ENCODE measurements around the gene CHST9. TPM values are rescaled to one million over a fixed set of nuclear protein-coding genes. Genes with fewer than 3 reads are reported as not detected.

The CHST9 gene
- total and polyA plus RNA-seq, 2 donors (not counting 3 experiments of a cell fraction or from before 2014, with no cell fraction given) = not detected

- ChIA-PET CTCF (no interaction called here), POLR2A (no interaction called here)
- Histone ChIP-seq H3K4me1 (ENCODE audit: control insufficient read depth, extremely low read depth, insufficient read depth, low read length) (no peaks in the 10 kb centered on the region), H3K9me3 (replicated peaks; ENCODE audit: control insufficient read depth, insufficient read depth, low read length) (no peaks in the 10 kb centered on the region), H3K4me3 (replicated peaks in 1 of 3; ENCODE audit: insufficient read depth in 1 of 3, low read depth in 1 of 3, low read length in 3 of 3) (no peak overlapping the region), H3K4me2 (ENCODE audit: insufficient read depth, low read length) (no peak overlapping the region), H3K27ac (ENCODE audit: insufficient read depth, low read depth, low read length) (no peak overlapping the region), H3K36me3 (ENCODE audit: control insufficient read depth in 2 of 2, extremely low read depth in 1 of 2, insufficient read depth in 2 of 2, low read length in 2 of 2) (no peaks in the 10 kb centered on the region), H3K79me2 (ENCODE audit: control insufficient read depth, insufficient read depth, low read length) (no peaks in the 10 kb centered on the region), H4K20me1 (replicated peaks; ENCODE audit: control insufficient read depth, extremely low read depth, insufficient read depth, low read length) (no peaks in the 10 kb centered on the region), H3K9ac (replicated peaks; ENCODE audit: extremely low read depth, insufficient read depth, low read length) (no peak overlapping the region), H3K9me1 (replicated peaks; ENCODE audit: control insufficient read depth, extremely low read depth, insufficient read depth, low read length) (no peaks in the 10 kb centered on the region), H3K27me3 (ENCODE audit: control insufficient read depth in 2 of 2, insufficient read depth in 2 of 2, low read length in 2 of 2) (no peaks in the 10 kb centered on the region), H2AFZ (ENCODE audit: low read depth, low read length) (no peak overlapping the region)
- intact Hi-C loops (cut with micrococcal nuclease) = loop anchor here (10.0 kb wide), 1 partner anchor 383 kb away; no protein-coding TSS in a partner anchor
- DNase-seq (ENCODE audit: low read depth, low spot score) (no peak), FAIRE-seq (no peak)
- TF ChIP-seq JUN (IDR thresholded peaks at IDR 0.05; ENCODE audit: borderline replicate concordance, insufficient read depth, insufficient read length, low read depth) = no peak
- no peak for TF ChIP-seq EZH2 (IDR thresholded peaks at IDR 0.05; ENCODE audit: borderline replicate concordance, low read depth, low read length, severe bottlenecking)
- no peak for TF ChIP-seq MAX (IDR thresholded peaks at IDR 0.05; ENCODE audit: insufficient read depth, insufficient read length)
- no peak for TF ChIP-seq GATA2 (IDR thresholded peaks at IDR 0.05; ENCODE audit: insufficient read depth, insufficient read length, low read depth, low read length)
- TF ChIP-seq MYC (IDR thresholded peaks at IDR 0.05; ENCODE audit: low read depth, low read length) = no peak
- no peak for TF ChIP-seq FOS (IDR thresholded peaks at IDR 0.05; ENCODE audit: borderline replicate concordance, insufficient read depth, low read length)
- no peak for TF ChIP-seq POLR2A (IDR thresholded peaks at IDR 0.05; ENCODE audit: low read depth, low read length)
- no peak for TF ChIP-seq POLR2AphosphoS5 (IDR thresholded peaks at IDR 0.05; ENCODE audit: insufficient read depth, low read depth, low read length)
- no peak for TF ChIP-seq CTCF (IDR thresholded peaks at IDR 0.05; ENCODE audit: extremely low read depth in 1 of 2, insufficient read depth in 1 of 2, low read depth in 1 of 2, low read length in 2 of 2)
- dilution Hi-C loops (cut with MboI; ENCODE audit: extremely low pct_ligation_motif_present, low sequenced_read_pairs) = no loop called here
- BruUV-seq (replicated peaks) = no TSS peak
These were observed 177.2 kb downstream of the CHST9 start for GRCh38 chr18:27007880-27008279.

Measured in endothelial cell of umbilical vein (primary cell).